K562 (cell line): Measurements from ENCODE around the gene ARHGEF10L. TPM values are rescaled to one million over a fixed set of nuclear protein-coding genes. Genes with fewer than 3 reads are reported as not detected.

Experiments
- ATAC-seq: fragments of 200-7000 bp; cut with Tn5 transposase; 3 replicates; pipeline ENCODE4 v1.9.1; 2020; ENCODE audit warnings: moderate library complexity
- BruUV-seq: library from RNA; stranded (reverse); fragments of 400-500 nt; replicated peaks from 2 replicates; lab custom pipeline; 2021; lab: Mats Ljungman, UMichigan
- CTCF ChIA-PET: fragments of 300-600 bp; formaldehyde crosslinking; extraction: SDS; loops from one replicate; lab custom pipeline; 2021; ENCODE audit warnings: low intra/inter-chr PET ratio; lab: Yijun Ruan, JAX
- POLR2A ChIA-PET: fragments of 300-600, 350-650 bp; sonication (Branson Sonifier 250); formaldehyde crosslinking; extraction: SDS; loops from one replicate; lab custom pipeline; 2021; ENCODE audit warnings: antibody characterized with exemption, inconsistent platforms; lab: Yijun Ruan, JAX
- DNase-seq, 4 experiments: peaks; one replicate each; pipeline versions ENCODE4 v3.0.0 to v3.0.0-alpha.2; 2011 to 2018; ENCODE audit warnings: low spot score in 3 of 4, mixed read lengths in 3 of 4; ENCODE audit errors: extremely low read depth in 1 of 4
- FAIRE-seq: peaks from 2 replicates; lab custom pipeline; 2011; peaks lifted over from hg19 to GRCh38; lab: Jason Lieb, UNC
- H2AFZ ChIP-seq: 2 replicates; pipeline ENCODE4 v1.6.0; 2011; ENCODE audit warnings: low read depth, low read length, control low read depth, inconsistent platforms
- H3K27ac ChIP-seq: fragments of 200-600 bp; 3 replicates; pipeline ENCODE4 v1.8.0; 2011; ENCODE audit warnings: low read depth, mild to moderate bottlenecking, control low read depth, inconsistent platforms, low read length, moderate library complexity, mixed read lengths; ENCODE audit errors: extremely low read depth
- H3K27me3 ChIP-seq, 2 experiments: fragments of 300-600 bp in 1 of 2; 2 replicates in 1 of 2; 3 replicates in 1 of 2; pipeline versions ENCODE4 v1.6.0 to v1.8.0; 2011; ENCODE audit warnings: inconsistent platforms in 2 of 2, low read length in 2 of 2, mild to moderate bottlenecking in 1 of 2, mixed read lengths in 1 of 2, moderate library complexity in 1 of 2; ENCODE audit not compliant: control insufficient read depth in 2 of 2, insufficient read depth in 2 of 2
- H3K36me3 ChIP-seq: fragments of 300-600 bp; 3 replicates; pipeline ENCODE4 v1.8.0; 2011; ENCODE audit warnings: mild to moderate bottlenecking, low read length, inconsistent platforms; ENCODE audit not compliant: control insufficient read depth, insufficient read depth
- H3K4me1 ChIP-seq, 2 experiments: fragments of 200-600 bp in 1 of 2; replicated peaks in 1 of 2; 2 replicates in 1 of 2; 3 replicates in 1 of 2; pipeline versions ENCODE4 v1.5.1 to v1.8.0; 2011; ENCODE audit warnings: inconsistent platforms in 2 of 2, low read length in 2 of 2, mild to moderate bottlenecking in 1 of 2, mixed read lengths in 1 of 2, moderate library complexity in 1 of 2; ENCODE audit not compliant: control insufficient read depth in 2 of 2, insufficient read depth in 2 of 2
- H3K4me2 ChIP-seq: 2 replicates; pipeline ENCODE4 v1.6.1; 2011; ENCODE audit warnings: low read length, control low read depth, inconsistent platforms, mixed read lengths; ENCODE audit not compliant: insufficient read depth
- H3K4me3 ChIP-seq: fragments of 200-600 bp; sonication (generic), shearing (Covaris generic); 2 replicates; pipeline ENCODE4 v1.5.1; 2016; ENCODE audit warnings: control low read depth, inconsistent platforms
- H3K79me2 ChIP-seq: fragments of 200-600 bp; 3 replicates; pipeline ENCODE4 v1.8.0; 2011; ENCODE audit warnings: low read length, inconsistent platforms; ENCODE audit not compliant: control insufficient read depth, insufficient read depth
- H3K9ac ChIP-seq, 2 experiments: 2 replicates each; pipeline versions ENCODE4 v1.6.0 to v1.6.1; 2011; ENCODE audit warnings: low read depth in 2 of 2, low read length in 2 of 2, control low read depth in 1 of 2, inconsistent platforms in 1 of 2, mild to moderate bottlenecking in 1 of 2, mixed read lengths in 1 of 2; ENCODE audit not compliant: insufficient read depth in 1 of 2
- H3K9me1 ChIP-seq: one replicate; pipeline ENCODE4 v1.6.0; 2011; ENCODE audit warnings: inconsistent platforms, mild to moderate bottlenecking, low read length, moderate library complexity; ENCODE audit not compliant: control insufficient read depth, insufficient read depth
- H3K9me3 ChIP-seq: replicated peaks from 2 replicates; pipeline ENCODE4 v1.5.1; 2011; ENCODE audit warnings: low read depth, low read length, inconsistent platforms; ENCODE audit not compliant: control insufficient read depth, insufficient read depth
- H4K20me1 ChIP-seq: replicated peaks from 2 replicates; pipeline ENCODE4 v1.6.1; 2011; ENCODE audit warnings: low read length, inconsistent platforms, mixed read lengths; ENCODE audit not compliant: control insufficient read depth, insufficient read depth
- ASH1L ChIP-seq: fragments of 450-650 bp; IDR thresholded peaks from 2 replicates; pipeline ENCODE4 v1.6.1; 2018; ENCODE audit warnings: borderline replicate concordance, mild to moderate bottlenecking, low read depth; ENCODE audit not compliant: partially characterized antibody
- ATF2 ChIP-seq: sonication (generic); formaldehyde crosslinking; IDR thresholded peaks from 2 replicates; pipeline ENCODE4 v1.8.1; 2022; ENCODE audit warnings: missing genetic modification reagents
- BMI1 ChIP-seq: fragments of 150-350 bp; IDR thresholded peaks from 2 replicates; pipeline ENCODE4 v1.6.1; 2014; ENCODE audit warnings: low read length
- CHD4 ChIP-seq: fragments of 200-600 bp; sonication (generic); IDR thresholded peaks from 3 replicates; pipeline ENCODE4 v1.6.1; 2012; ENCODE audit warnings: low read depth, mild to moderate bottlenecking, mixed read lengths, low read length, inconsistent platforms; ENCODE audit not compliant: insufficient read depth, insufficient replicate concordance, poor library complexity, severe bottlenecking
- CREB1 ChIP-seq, 2 experiments: sonication (generic) in 1 of 2; formaldehyde crosslinking in 1 of 2; IDR thresholded peaks; 2 replicates each; pipeline versions ENCODE4 v1.6.1 to v1.8.0; 2012 to 2022; ENCODE audit warnings: inconsistent platforms in 1 of 2, mild to moderate bottlenecking in 1 of 2, missing genetic modification reagents in 1 of 2, moderate library complexity in 1 of 2
- ETV6 ChIP-seq, 3 experiments: fragments of 150-350 bp in 1 of 3; sonication (generic) in 1 of 3; formaldehyde crosslinking in 1 of 3; IDR thresholded peaks; 2 replicates each; pipeline versions ENCODE4 v1.6.1 to v1.8.0; 2014 to 2022; ENCODE audit warnings: borderline replicate concordance in 2 of 3, low read depth in 2 of 3, antibody characterized with exemption in 1 of 3, low read length in 1 of 3, mild to moderate bottlenecking in 1 of 3, missing genetic modification reagents in 1 of 3
- FOXK2 ChIP-seq, 2 experiments: fragments of 450-650 bp; IDR thresholded peaks in 1 of 2; conservative IDR thresholded peaks in 1 of 2; 2 replicates each; pipeline ENCODE4 v1.6.1; 2016; ENCODE audit warnings: low read depth in 2 of 2, mild to moderate bottlenecking in 1 of 2
- GTF2E2 ChIP-seq: fragments of 200-800 bp; sonication (Bioruptor generic); IDR thresholded peaks from 2 replicates; pipeline ENCODE4 v1.6.1; 2016; ENCODE audit warnings: missing genetic modification characterization, missing compliant biosample characterization
- HDGF ChIP-seq: fragments of 450-650 bp; IDR thresholded peaks from 2 replicates; pipeline ENCODE4 v1.6.1; 2016
- KAT7 ChIP-seq: sonication (generic); formaldehyde crosslinking; IDR thresholded peaks from 2 replicates; pipeline ENCODE4 v1.8.0; 2022; ENCODE audit warnings: missing genetic modification reagents, mild to moderate bottlenecking, borderline replicate concordance
- MYC ChIP-seq, 2 experiments: fragments of 250-450 bp in 1 of 2; sonication (Bioruptor Pico) in 1 of 2; IDR thresholded peaks; 2 replicates each; pipeline versions ENCODE4 v1.5.1 to v1.6.1; 2012 to 2021; ENCODE audit warnings: low read depth in 2 of 2, borderline replicate concordance in 1 of 2, improper control_type of control experiment in 1 of 2, low read length in 1 of 2, mild to moderate bottlenecking in 1 of 2, moderate library complexity in 1 of 2
- PRPF4 ChIP-seq: fragments of 200-400 bp; formaldehyde crosslinking; IDR thresholded peaks from one replicate; pipeline ENCODE4 v1.6.1; 2017; ENCODE audit warnings: low read length, low read depth, mild to moderate bottlenecking; ENCODE audit not compliant: insufficient read depth, poor library complexity, severe bottlenecking
- TAF15 ChIP-seq: fragments of 200-400 bp; formaldehyde crosslinking; IDR thresholded peaks from 2 replicates; pipeline ENCODE4 v1.6.1; 2017; ENCODE audit warnings: mild to moderate bottlenecking, low read depth, low read length, moderate library complexity
- THRA ChIP-seq: fragments of 450-650 bp; IDR thresholded peaks from 2 replicates; pipeline ENCODE4 v1.6.1; 2017; ENCODE audit warnings: mild to moderate bottlenecking, moderate library complexity
- ZBED1 ChIP-seq: IDR thresholded peaks from 2 replicates; pipeline ENCODE4 v1.6.1; 2014
- ZNF57 ChIP-seq: fragments of 450-650 bp; formaldehyde crosslinking; IDR thresholded peaks from 2 replicates; pipeline ENCODE4 v1.4.0; 2020; ENCODE audit warnings: mild to moderate bottlenecking, moderate library complexity
- ZNF583 ChIP-seq: fragments of 250-450 bp; sonication (Bioruptor Pico); IDR thresholded peaks from 2 replicates; pipeline ENCODE4 v1.4.0; 2020
- WGBS: fragments of 100-300 bp; shearing (Covaris generic); methylation state at CpG from one replicate; pipeline ENCODE4 v1.1.6; 2016; ENCODE audit warnings: low coverage, mixed read lengths; ENCODE audit not compliant: insufficient coverage; ENCODE audit errors: missing lambda C conversion rate; 5-methylcytosine and 5-hydroxymethylcytosine counted together
- in situ Hi-C: fragments of 300-500 bp; cut with MboI; formaldehyde crosslinking; loops from 4 replicates; pipeline ENCODE4 v1.15.0; 2018; ENCODE audit warnings: inconsistent platforms, mixed read lengths
- intact Hi-C: fragments of 100-400 bp; cut with micrococcal nuclease; formaldehyde crosslinking; loops from 2 replicates; pipeline ENCODE4 v1.14.2; 2022
- polyA plus RNA-seq, 8 experiments: library from polyadenylated mRNA; depleted of rRNA in 4 of 8; stranded (reverse) in 5 of 8; unstranded in 3 of 8; fragments of >200 nt; fragmentation: Nextera tagmentation in 2 of 8; fragmentation: Illumina TruSeq in 1 of 8; extraction: Ambion mirVana in 2 of 8; extraction: Trizol in 1 of 8; gene quantifications; 2 replicates each; pipeline versions ENCODE4 v1.2.1 to v1.2.3, GENCODE V29; 2011 to 2014; ENCODE audit warnings: inconsistent platforms in 1 of 8, missing spikeins in 1 of 8
- total RNA-seq, 7 experiments: library from RNA; depleted of rRNA in 6 of 7; stranded (reverse); fragments of >200 nt in 6 of 7; fragmentation: Illumina TruSeq in 2 of 7; extraction: Trizol in 2 of 7; gene quantifications; 2 replicates each; pipeline versions ENCODE4 v1.2.1 to v1.2.3, GENCODE V29; 2011 to 2021; ENCODE audit warnings: low replicate concordance in 1 of 7

The ARHGEF10L gene
- total and polyA plus RNA-seq, 9 of the 15 experiments (the other 6 are each of a cell fraction or from before 2014, with no cell fraction given): 0.09 to 0.13 TPM; not detected in 7

- H3K36me3 ChIP-seq: no peaks in the 10 kb centered on the region
- CTCF ChIA-PET: no interaction called here
- no peaks in the 10 kb centered on the region for H3K4me1 ChIP-seq
- no peaks in the 10 kb centered on the region for H3K9me1 ChIP-seq
- in situ Hi-C loops: no loop called here
- intact Hi-C loops: no loop called here
- H3K79me2 ChIP-seq: no peaks in the 10 kb centered on the region
- FAIRE-seq: no peak
- H3K27me3 ChIP-seq: peaks cover 8 to 49% of the 10 kb centered on the region in 2 experiments
- DNase-seq: no peak
- no TSS peak for BruUV-seq
- H3K27ac ChIP-seq: no peak overlapping the region
- H4K20me1 ChIP-seq: no peaks in the 10 kb centered on the region; the same call in 1 of the 2 replicates
- POLR2A ChIA-PET: no interaction called here
- 0% methylated on average over 8 of the region's 8 CpGs for WGBS
- TF ChIP-seq ZNF583 (CRISPR knock-in tag) (no peak), ETV6 (IDR thresholded peaks at IDR 0.05; ENCODE audit: borderline replicate concordance in 1 of 2, low read depth in 2 of 2, low read length in 1 of 2) (no peak), ETV6 (CRISPR knock-in tag; IDR thresholded peaks at IDR 0.05; ENCODE audit: borderline replicate concordance) (no peak), PRPF4 (no peak), MYC (IDR thresholded peaks at IDR 0.05; ENCODE audit: low read depth, low read length) (no peak), MYC (CRISPR knock-in tag; IDR thresholded peaks at IDR 0.05; ENCODE audit: borderline replicate concordance, low read depth) (no peak), CHD4 (no peak), THRA (no peak), TAF15 (no peak), ZBED1 (no peak), ASH1L (no peak), BMI1 (no peak), GTF2E2 (no peak), KAT7 (CRISPR knock-in tag) (no peak), HDGF (no peak), FOXK2 (conservative IDR thresholded peaks at IDR 0.05 in 1 of 2, IDR thresholded peaks at IDR 0.05 in 1 of 2; ENCODE audit: low read depth in 2 of 2) (no peak), ATF2 (CRISPR knock-in tag) (no peak), ZNF57 (CRISPR knock-in tag) (no peak), CREB1 (IDR thresholded peaks at IDR 0.05) (no peak), CREB1 (CRISPR knock-in tag; IDR thresholded peaks at IDR 0.05) (no peak)
- H3K9ac ChIP-seq: no peak overlapping the region
- H3K9me3 ChIP-seq: no peaks in the 10 kb centered on the region
- no peak overlapping the region for H3K4me3 ChIP-seq
- no peak overlapping the region for H3K4me2 ChIP-seq
- ATAC-seq: no peak
- no peak overlapping the region for H2AFZ ChIP-seq
Measured at GRCh38 chr1:17688217-17688810, 148.8 kb downstream of the ARHGEF10L start.
